Stimulated activated CD4-positive, alpha-beta T cell treated with anti-CD3 and anti-CD28 coated beads, Interleukin-4, amount 100 ng/mL, for 24 hours (primary cell): ENCODE data around the gene SRGAP3.

Experiments used
- DNase-seq: peaks from one replicate; pipeline ENCODE4 v3.0.0-alpha.2; 2020

The SRGAP3 gene

DNA sequence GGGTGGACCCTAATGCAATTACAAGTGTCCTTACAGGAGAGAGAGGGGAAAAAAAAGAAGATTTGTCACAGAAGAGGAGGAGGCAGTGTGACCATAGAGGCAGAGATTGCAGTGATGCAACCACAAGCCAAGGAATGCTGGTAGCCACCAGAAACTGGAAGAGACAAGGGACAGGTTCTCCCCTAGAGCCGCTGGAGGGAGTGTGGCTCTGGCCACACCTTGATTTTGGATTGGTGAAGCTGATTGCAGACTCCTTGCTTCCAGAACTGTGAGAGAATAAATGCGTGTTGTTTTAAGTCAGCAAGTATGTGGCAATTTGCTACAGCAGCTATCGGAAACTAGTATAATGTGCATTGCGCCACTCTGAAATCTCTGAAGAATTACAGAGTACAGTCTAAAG is 110.1 kb downstream of the SRGAP3 start:
- DNase-seq, result no peak

DNA sequence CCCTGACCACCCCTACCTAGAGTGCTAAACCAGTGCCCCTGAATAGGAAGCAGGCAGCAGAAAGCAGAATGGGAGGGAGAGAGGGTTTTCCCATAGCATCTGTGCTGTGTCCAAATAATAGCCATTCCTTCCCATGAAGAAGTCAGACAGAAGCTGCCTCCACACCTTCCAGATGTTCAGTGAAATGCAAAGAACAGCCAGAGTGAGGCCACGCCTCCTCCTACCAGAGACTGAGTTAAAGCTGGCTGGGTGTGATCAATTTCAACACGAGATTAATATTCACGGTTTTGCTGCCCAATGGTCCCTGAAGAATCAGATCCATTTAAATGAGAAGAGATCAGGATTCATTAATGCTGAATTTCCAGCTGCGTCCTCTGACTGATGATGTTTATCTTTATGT is 111.8 kb downstream of the SRGAP3 start:
- no peak for DNase-seq

DNA sequence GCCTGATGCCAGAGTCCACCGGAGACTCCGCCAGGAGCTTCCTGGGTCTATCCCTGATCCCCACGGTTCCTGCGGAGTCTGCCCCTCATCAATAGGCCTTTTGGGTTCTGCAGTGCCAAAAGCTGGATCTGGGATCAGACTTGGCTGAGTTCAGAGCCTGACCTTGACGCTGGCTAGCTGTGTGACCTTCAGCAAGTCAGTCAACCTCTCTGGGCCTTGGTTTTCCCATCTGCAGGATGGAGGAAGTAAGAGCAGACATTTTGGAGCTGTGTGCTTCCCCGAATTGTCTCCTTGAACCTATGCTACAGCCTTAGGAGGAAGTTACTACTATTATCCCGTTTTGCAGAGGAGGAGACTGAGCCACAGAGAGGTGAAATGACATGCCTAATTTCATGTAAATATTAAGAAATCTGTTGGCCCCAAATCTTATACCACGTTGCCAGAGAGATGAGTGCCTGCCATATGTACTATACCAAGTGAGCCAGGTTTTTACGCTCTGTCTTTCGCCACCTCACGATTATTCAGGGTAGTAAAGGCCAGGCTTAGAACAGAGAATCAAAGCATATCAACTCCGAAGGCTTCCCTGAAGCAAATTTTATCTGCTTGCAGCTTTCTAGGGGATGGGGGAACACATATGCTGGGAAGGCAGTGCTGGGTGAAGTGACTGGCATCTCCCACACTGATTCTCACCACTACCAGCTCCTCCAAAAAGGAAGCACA is 112.5 kb downstream of the SRGAP3 start:
- DNase-seq, result no peak

- DNase-seq, result no peak
Observed at GRCh38 chr3:9135930-9136525, 113.4 kb downstream of the SRGAP3 start.

GRCh38 chr3:9135526-9135925 is 113.9 kb downstream of the SRGAP3 start:
- no peak for DNase-seq

DNA sequence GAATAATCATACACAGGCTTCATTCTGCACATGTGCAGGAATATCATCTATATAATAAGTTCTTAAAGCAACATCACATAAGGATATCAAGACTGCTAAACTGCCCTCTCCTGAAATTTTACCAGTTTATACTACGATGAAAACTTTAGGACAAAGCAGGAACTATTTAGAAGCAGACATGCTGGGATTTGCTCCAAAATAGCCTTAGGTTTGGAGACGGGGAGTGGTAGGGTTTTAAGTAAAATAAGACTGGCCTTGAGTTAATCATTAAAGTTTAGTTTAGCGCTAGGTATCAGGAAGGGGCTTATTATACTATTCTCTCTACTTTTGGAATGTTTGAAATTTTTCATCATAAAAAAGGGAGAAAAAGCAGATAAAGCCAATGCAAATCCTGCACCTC is 115.8 kb downstream of the SRGAP3 start:
- no peak for DNase-seq

DNA sequence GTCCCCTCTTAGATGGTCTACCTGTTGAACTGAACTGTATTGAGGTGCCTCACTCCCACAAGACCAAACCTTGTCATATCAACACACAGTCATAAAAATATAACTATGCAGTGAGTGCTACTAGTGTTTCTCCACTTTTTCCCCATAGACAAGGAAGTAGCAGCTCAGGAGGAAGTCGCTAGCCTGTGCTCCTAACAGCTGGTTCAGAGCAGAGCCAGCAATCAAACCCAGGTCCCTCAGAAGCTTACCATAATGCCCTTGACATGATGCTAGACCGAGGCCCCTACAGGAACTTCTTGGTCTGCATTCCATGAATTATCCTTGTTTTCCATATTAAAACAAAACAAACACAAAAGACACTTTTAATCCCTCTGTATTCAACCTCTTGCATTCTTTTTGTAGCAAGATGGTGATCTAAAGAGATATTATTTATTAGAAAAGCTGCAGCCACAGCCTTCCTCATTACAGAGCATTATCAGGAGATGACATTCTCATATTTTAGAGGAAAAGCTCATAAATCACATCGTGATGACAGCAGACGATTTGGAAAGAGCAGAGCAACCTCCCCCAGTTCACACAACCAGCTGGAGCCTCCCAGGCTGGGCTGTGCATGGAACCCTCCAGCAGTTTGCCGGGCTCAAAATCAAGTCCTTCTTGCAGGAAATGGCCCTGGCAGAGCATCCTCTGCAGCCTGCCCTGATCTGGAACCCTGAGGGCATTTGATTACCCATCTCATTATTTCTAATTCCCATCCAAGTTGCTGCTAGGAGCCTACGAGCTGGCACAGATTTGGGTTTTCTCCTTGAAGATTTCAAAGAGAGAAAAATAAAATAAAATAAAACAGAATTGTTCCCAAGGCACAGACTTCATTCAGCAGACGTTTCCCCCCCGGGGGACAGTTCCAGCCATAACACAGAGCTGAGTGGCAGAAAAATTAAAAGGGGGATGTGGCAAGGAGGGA is 118.8 kb downstream of the SRGAP3 start:
- no peak for DNase-seq

DNA sequence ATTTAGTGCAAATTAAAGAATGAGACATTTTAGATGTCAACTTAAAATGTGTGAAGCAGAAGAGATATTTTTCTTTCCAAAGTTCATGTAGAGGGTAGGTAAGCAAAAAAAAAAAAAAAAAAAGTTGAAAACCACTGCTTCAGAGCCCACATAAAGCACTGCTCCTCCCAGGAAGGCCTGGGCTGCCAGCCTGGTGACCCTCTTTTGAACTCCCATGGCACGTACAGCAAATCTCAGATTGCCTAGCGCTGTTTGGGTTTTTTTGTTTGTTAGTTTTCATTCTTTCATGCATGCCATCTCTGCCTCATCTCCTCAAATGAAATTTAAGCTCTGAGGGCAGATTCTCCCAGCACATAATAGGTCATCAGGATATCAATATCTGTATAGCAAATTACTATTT is 120.1 kb downstream of the SRGAP3 start:
- DNase-seq, result no peak

- no peak for DNase-seq
Observed at GRCh38 chr3:9125278-9125951, 124.0 kb downstream of the SRGAP3 start.

DNA sequence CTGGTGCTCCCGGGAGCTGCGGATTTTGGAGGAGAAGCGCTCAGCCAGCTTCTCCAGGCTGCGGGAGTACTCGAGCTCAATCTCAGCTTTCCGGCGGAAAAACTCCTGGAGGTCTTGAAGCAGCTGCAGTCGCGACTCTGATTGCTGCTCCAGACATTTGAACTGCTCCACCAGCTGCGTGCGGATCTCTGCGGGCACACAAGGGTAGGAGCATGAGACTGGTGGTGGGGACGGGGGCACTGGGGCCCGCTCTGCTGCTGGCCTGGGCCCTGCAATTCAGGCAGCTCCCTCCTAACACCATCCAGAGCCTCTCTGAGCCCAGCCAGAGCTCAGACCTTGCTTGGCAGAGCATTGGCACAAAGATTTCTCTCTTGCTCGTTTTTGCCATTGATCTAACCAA is 124.7 kb downstream of the SRGAP3 start:
- no peak for DNase-seq

GRCh38 chr3:9123840-9124239 is 125.6 kb downstream of the SRGAP3 start:
- DNase-seq, result no peak

DNA sequence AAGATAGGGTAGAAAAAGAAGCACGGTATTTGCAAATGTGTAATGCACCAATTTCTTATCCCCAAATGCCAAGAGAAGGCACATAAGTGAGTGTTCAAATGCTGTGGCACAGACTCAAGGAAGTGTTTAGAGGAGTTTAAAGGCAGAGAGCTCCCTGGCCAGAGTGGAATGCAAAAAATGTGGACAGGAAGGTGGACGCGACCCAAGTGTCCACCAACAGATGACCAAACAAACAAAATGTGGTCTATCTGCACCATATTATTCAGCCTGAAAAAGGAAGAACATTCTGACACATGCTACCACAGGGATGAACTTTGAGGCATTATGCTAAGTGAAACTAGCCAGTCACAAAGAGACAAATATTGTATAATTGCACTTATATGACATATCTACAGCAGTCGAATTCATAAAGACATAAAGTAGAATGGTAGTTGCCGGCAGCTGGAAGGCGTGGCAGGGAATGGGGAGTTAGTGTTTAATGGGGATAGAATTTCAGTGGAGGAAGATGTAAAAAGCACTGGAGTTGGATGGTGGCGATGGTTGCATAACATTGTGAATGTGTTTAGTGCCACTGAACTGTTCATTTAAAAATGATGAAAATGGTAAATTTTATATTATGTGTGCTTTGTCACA is 126.6 kb downstream of the SRGAP3 start:
- no peak for DNase-seq

GRCh38 chr3:9121366-9122001 is 128.0 kb downstream of the SRGAP3 start:
- no peak for DNase-seq

- DNase-seq, result no peak
Observed at GRCh38 chr3:9119331-9119730, 130.1 kb downstream of the SRGAP3 start.

DNA sequence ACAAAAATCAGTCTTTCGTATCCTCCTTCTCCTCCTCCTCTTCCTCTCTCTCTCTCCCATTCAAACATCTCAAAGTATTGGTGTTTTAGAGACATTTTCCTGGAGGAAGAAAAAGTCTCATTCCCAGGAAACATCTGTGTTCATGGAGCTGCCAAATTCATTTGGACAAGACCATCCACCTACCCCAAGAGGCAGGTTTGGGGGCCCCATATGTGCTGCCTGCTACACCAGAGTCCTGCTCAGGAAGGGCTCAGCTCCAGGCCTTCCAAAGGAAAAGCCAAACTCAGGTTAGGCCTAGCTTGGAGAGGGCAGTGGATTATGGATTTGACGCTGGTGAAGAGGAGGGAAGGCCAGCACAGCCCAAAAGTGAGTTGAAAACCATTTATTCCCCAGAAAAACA is 131.2 kb downstream of the SRGAP3 start:
- no peak for DNase-seq

GRCh38 chr3:9117220-9117619 is 132.2 kb downstream of the SRGAP3 start:
- DNase-seq, result no peak

DNA sequence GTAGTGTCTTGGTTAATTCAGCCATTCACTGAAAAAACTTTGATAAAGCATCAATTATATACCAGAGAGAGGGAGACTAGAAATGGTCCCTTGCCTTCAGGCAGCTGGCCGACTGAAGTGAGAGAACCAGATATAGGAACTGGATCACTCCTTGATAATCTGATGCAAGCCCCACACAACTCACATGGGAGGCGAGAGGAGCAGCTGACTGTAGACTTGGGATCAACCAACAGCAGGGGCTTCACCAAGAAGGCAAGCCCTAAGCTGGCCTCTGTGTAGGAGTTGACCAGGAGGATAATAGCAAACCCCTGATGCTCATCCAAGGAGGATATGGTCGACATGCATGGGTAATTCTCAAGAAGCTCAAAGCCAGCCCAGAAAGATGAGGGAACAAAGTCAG is 133.1 kb downstream of the SRGAP3 start:
- DNase-seq, result no peak

DNA sequence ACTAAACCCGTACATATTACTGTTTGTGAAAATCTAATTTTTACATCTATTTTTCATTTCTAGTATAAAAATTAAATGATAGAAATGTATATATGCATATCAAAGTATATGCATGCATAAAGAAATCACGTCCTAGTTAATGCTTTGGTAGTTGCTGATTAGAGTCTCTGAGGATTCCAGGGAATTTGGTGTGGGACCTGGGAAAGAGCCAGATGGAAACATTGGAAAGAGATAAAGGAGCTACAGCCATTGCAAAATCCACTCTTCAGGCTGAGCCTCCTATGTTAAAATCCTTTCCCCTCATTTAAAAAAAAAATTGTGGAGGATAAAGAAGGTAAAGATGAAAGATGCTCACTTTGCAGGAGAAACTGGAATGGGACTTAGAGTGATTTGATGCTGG is 134.1 kb downstream of the SRGAP3 start:
- DNase-seq, result no peak

- no peak for DNase-seq
Observed at GRCh38 chr3:9113040-9113439, 136.4 kb downstream of the SRGAP3 start.

DNA sequence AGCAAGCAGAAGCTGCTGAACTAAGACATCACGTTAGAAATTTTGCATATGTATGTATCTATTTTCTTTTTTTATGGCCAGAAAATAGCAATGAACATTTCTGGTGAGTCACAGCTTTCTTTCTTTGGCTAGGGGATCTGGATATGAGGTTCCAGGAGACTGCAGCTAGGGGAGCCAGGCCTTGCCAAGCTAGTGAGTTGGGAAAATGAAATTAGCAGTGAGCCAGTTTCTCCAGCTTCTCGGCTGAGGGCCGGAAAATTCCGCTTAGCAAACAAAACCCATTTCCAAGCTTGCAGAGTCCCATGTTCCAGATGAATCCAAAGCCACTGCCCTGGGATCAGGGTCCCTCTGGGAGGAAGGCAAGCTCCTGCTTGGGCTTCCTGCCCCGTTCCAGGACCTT is 137.6 kb downstream of the SRGAP3 start:
- DNase-seq, result no peak

DNA sequence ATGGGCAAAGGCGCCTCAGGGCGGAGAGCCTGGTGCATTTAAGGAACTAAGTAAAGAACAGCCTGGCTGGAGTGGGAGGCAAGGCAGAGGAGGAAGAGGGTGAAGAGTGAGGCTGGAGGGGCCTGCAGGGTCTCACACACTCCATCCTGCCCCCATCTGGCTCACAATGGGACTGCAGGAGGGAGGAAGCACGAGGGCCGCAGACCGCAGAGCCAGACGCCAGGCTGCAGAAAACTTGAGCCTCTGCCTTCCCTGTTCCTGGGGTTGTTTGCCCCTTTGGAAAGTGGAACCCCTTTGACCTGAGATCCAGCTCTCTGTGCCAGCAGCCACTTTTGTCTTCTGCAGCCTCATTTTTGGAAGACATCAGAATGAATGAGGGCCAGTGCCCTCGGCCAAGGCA is 138.0 kb downstream of the SRGAP3 start:
- no peak for DNase-seq

DNA sequence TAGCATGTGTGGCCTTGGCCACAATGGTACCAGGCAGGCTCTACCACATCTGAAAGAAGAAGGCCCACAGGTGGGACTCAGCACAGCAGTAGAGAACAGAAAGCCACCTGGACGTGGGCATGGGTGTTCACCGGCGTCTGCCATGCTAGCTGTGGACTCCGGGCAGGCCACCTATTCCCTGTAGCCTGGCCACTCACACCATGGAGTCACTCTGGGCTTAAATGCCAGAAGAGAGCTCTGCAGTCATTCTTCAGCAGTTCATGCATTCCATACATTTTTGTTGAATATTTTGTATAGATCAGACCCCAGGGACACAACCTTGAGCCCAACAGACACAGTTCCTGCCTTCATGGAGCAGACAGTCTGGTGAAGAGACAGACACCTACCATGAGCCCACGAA is 138.6 kb downstream of the SRGAP3 start:
- DNase-seq, result no peak
